Endothelial cell (in vitro differentiated cells): ENCODE measurements around the gene WASF2. TPM values are rescaled to one million over a fixed set of nuclear protein-coding genes. Genes with fewer than 3 reads are reported as not detected.

ENCODE experiments used
- DNase-seq: peaks from one replicate; pipeline ENCODE4 v3.0.0; 2021; ENCODE audit warnings: low spot score
- H3K27ac Mint-ChIP-seq: one replicate; pipeline ENCODE4 v1.8.0; 2021; ENCODE audit warnings: mixed read lengths, inconsistent platforms; ENCODE audit not compliant: unreplicated experiment
- H3K27me3 Mint-ChIP-seq: one replicate; pipeline ENCODE4 v1.8.0; 2021; ENCODE audit warnings: mild to moderate bottlenecking, moderate library complexity, mixed read lengths, inconsistent platforms; ENCODE audit not compliant: unreplicated experiment
- H3K36me3 Mint-ChIP-seq: one replicate; pipeline ENCODE4 v1.8.0; 2021; ENCODE audit warnings: mild to moderate bottlenecking, low read depth, mixed read lengths, inconsistent platforms; ENCODE audit not compliant: unreplicated experiment
- H3K4me1 Mint-ChIP-seq: one replicate; pipeline ENCODE4 v1.8.0; 2021; ENCODE audit warnings: mild to moderate bottlenecking, mixed read lengths, inconsistent platforms; ENCODE audit not compliant: unreplicated experiment
- H3K4me3 Mint-ChIP-seq: one replicate; pipeline ENCODE4 v1.8.0; 2021; ENCODE audit warnings: mild to moderate bottlenecking, mixed read lengths, inconsistent platforms; ENCODE audit not compliant: unreplicated experiment
- H3K9me3 Mint-ChIP-seq: one replicate; pipeline ENCODE4 v1.8.0; 2021; ENCODE audit warnings: mixed read lengths, inconsistent platforms; ENCODE audit not compliant: unreplicated experiment
- CTCF ChIP-seq: fragments of 200-600 bp; sonication (generic); IDR thresholded peaks from one replicate; pipeline ENCODE4 v1.5.0; 2021; ENCODE audit warnings: antibody characterized with exemption; ENCODE audit not compliant: unreplicated experiment
- total RNA-seq: library from RNA; stranded (reverse); fragmentation: NEBNext Ultra II Directional; extraction: Animal tissue kit (Norgen Biotek cat#: 25700); gene quantifications from one replicate; pipeline ENCODE4 v1.2.1, GENCODE V29; 2021; ENCODE audit not compliant: unreplicated experiment

Gene WASF2
- total RNA-seq, 1 donor from 2014 or later = 272 TPM

- Mint-ChIP-seq H3K27me3 (peaks cover 7% of the 10 kb centered on the region), H3K4me1 (peaks cover 25% of the 10 kb centered on the region), H3K36me3 (no peaks in the 10 kb centered on the region), H3K9me3 (no peaks in the 10 kb centered on the region), H3K27ac (peak overlapping the region; percentile 20), H3K4me3 (no peak overlapping the region)
- no peak for TF ChIP-seq CTCF
- DNase-seq = no peak
These were observed 34.7 kb downstream of the WASF2 start for GRCh38 chr1:27455139-27455811.

GRCh38 chr1:27454610-27455009 is 35.4 kb downstream of the WASF2 start:
- no peak for DNase-seq
- no peaks in the 10 kb centered on the region for H3K36me3 Mint-ChIP-seq
- H3K4me1 Mint-ChIP-seq = peaks cover 20% of the 10 kb centered on the region
- H3K27me3 Mint-ChIP-seq = peaks cover 7% of the 10 kb centered on the region
- no peak overlapping the region for H3K4me3 Mint-ChIP-seq
- peak overlapping the region; percentile 36 for H3K27ac Mint-ChIP-seq
- H3K9me3 Mint-ChIP-seq = no peaks in the 10 kb centered on the region
- TF ChIP-seq CTCF = no peak

- DNase-seq = no peak
- H3K27me3 Mint-ChIP-seq = peaks cover 6% of the 10 kb centered on the region
- peak overlapping the region; percentile 80 for H3K27ac Mint-ChIP-seq
- no peaks in the 10 kb centered on the region for H3K9me3 Mint-ChIP-seq
- peak overlapping the region; percentile 70 for H3K4me3 Mint-ChIP-seq
- no peak for TF ChIP-seq CTCF
- peaks cover 4% of the 10 kb centered on the region for H3K36me3 Mint-ChIP-seq
- H3K4me1 Mint-ChIP-seq = peaks cover 26% of the 10 kb centered on the region
These were observed 38.6 kb downstream of the WASF2 start for GRCh38 chr1:27451343-27451742.

- TF ChIP-seq CTCF = no peak
- Mint-ChIP-seq H3K36me3 (peaks cover 4% of the 10 kb centered on the region), H3K4me3 (peak overlapping the region; percentile 13), H3K9me3 (no peaks in the 10 kb centered on the region), H3K27me3 (peaks cover 6% of the 10 kb centered on the region), H3K27ac (no peak overlapping the region), H3K4me1 (peaks cover 19% of the 10 kb centered on the region)
- DNase-seq = no peak
These were observed 41.0 kb downstream of the WASF2 start for GRCh38 chr1:27448982-27449381.

- Mint-ChIP-seq H3K27me3 (peaks cover 6% of the 10 kb centered on the region), H3K9me3 (no peaks in the 10 kb centered on the region), H3K27ac (no peak overlapping the region), H3K4me3 (no peak overlapping the region), H3K36me3 (peaks cover 4% of the 10 kb centered on the region), H3K4me1 (peaks cover 19% of the 10 kb centered on the region)
- no peak for DNase-seq
- no peak for TF ChIP-seq CTCF
These were observed 42.1 kb downstream of the WASF2 start for GRCh38 chr1:27447883-27448282.
